Measurements from ENCODE around the gene NEK10.

DNA sequence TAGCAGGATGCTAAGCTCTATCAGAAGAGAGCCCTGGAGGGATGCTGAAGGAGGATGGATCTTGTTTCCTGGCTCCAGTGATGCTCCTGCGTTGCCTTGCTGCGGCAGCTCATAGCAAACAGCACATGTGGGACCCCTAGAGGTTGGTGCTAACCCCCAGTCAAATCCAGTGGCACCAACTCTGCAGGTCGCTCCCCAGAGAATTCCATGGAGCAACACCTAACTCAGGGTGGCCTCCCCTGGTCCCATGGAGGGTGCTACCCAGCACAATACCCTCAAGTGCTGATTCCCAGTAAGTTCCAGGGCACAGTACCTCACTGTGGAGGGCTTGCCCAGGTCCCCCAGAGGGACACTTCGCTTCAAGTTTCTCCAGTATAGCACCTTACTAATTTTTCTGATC is 231.2 kb downstream of the NEK10 start:
- TF ChIP-seq POLR2A (IDR thresholded peaks at IDR 0.05), result no peak
- TF ChIP-seq, protein P1, sequence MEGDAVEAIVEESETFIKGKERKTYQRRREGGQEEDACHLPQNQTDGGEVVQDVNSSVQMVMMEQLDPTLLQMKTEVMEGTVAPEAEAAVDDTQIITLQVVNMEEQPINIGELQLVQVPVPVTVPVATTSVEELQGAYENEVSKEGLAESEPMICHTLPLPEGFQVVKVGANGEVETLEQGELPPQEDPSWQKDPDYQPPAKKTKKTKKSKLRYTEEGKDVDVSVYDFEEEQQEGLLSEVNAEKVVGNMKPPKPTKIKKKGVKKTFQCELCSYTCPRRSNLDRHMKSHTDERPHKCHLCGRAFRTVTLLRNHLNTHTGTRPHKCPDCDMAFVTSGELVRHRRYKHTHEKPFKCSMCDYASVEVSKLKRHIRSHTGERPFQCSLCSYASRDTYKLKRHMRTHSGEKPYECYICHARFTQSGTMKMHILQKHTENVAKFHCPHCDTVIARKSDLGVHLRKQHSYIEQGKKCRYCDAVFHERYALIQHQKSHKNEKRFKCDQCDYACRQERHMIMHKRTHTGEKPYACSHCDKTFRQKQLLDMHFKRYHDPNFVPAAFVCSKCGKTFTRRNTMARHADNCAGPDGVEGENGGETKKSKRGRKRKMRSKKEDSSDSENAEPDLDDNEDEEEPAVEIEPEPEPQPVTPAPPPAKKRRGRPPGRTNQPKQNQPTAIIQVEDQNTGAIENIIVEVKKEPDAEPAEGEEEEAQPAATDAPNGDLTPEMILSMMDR (IDR thresholded peaks at IDR 0.05), result no peak

Data from adrenal gland (tissue), 5 donors.